ENCODE measurements around the gene PPP1R16B. TPM values are rescaled to one million over a fixed set of nuclear protein-coding genes. Genes with fewer than 3 reads are reported as not detected.

The PPP1R16B gene
- total and polyA plus RNA-seq, 4 donors: 2.6 to 15.0 (median 7.1) TPM

- TF ChIP-seq, protein P1, sequence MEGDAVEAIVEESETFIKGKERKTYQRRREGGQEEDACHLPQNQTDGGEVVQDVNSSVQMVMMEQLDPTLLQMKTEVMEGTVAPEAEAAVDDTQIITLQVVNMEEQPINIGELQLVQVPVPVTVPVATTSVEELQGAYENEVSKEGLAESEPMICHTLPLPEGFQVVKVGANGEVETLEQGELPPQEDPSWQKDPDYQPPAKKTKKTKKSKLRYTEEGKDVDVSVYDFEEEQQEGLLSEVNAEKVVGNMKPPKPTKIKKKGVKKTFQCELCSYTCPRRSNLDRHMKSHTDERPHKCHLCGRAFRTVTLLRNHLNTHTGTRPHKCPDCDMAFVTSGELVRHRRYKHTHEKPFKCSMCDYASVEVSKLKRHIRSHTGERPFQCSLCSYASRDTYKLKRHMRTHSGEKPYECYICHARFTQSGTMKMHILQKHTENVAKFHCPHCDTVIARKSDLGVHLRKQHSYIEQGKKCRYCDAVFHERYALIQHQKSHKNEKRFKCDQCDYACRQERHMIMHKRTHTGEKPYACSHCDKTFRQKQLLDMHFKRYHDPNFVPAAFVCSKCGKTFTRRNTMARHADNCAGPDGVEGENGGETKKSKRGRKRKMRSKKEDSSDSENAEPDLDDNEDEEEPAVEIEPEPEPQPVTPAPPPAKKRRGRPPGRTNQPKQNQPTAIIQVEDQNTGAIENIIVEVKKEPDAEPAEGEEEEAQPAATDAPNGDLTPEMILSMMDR (IDR thresholded peaks at IDR 0.05; ENCODE audit: control extremely low read depth, extremely low read depth): no peak
- H3K36me3 ChIP-seq (ENCODE audit: control insufficient read depth in 4 of 4, insufficient read depth in 4 of 4, low read length in 4 of 4): no peaks in the 10 kb centered on the region
- peaks cover 0 to 6% (median 0%) of the 10 kb centered on the region in 5 donors for H3K4me1 ChIP-seq (ENCODE audit: control insufficient read depth in 5 of 5, insufficient read depth in 5 of 5, low read length in 5 of 5)
Measured at GRCh38 chr20:38842026-38842425, 36.5 kb downstream of the PPP1R16B start.

GRCh38 chr20:38842558-38842981 lies 37.1 kb downstream of the PPP1R16B start:
- Histone ChIP-seq H3K4me1 (ENCODE audit: control insufficient read depth in 5 of 5, insufficient read depth in 5 of 5, low read length in 5 of 5) (peaks cover 0 to 6% (median 0%) of the 10 kb centered on the region in 5 donors), H3K9me3 (ENCODE audit: control insufficient read depth in 4 of 4, insufficient read depth in 3 of 4, low read length in 3 of 4) (peaks cover 0 to 3% (median 0%) of the 10 kb centered on the region in 4 donors), H3K9ac (ENCODE audit: insufficient read depth in 1 of 2, low read length in 2 of 2) (no peak overlapping the region), H3K27ac (ENCODE audit: low read depth in 1 of 2, low read length in 1 of 2) (no peak overlapping the region), H3K27me3 (ENCODE audit: control insufficient read depth in 3 of 3, insufficient read depth in 3 of 3, low read length in 2 of 3) (peaks cover 0 to 3% (median 0%) of the 10 kb centered on the region in 3 donors), H3K36me3 (ENCODE audit: control insufficient read depth in 4 of 4, insufficient read depth in 4 of 4, low read length in 4 of 4) (no peaks in the 10 kb centered on the region), H3K4me3 (no peak overlapping the region)
- TF ChIP-seq, protein P1 (IDR thresholded peaks at IDR 0.05; ENCODE audit: control extremely low read depth, extremely low read depth): no peak
- WGBS, 2 donors: 29 to 30% methylated on average over 1 of the region's 1 CpG
- no peak for DNase-seq
- ATAC-seq (ENCODE audit: insufficient read depth, low FRiP score): no peak

More at GRCh38 chr20:38842026-38842425, 36.5 kb downstream of the PPP1R16B start:
- ATAC-seq (ENCODE audit: insufficient read depth, low FRiP score) (no peak), DNase-seq (no peak)
- Histone ChIP-seq H3K27me3 (ENCODE audit: control insufficient read depth in 3 of 3, insufficient read depth in 3 of 3, low read length in 2 of 3) (peaks cover 0 to 3% (median 0%) of the 10 kb centered on the region in 3 donors), H3K4me3 (no peak overlapping the region), H3K27ac (ENCODE audit: low read depth in 1 of 2, low read length in 1 of 2) (no peak overlapping the region), H3K9ac (ENCODE audit: insufficient read depth in 1 of 2, low read length in 2 of 2) (no peak overlapping the region), H3K9me3 (ENCODE audit: control insufficient read depth in 4 of 4, insufficient read depth in 3 of 4, low read length in 3 of 4) (peaks cover 0 to 3% (median 0%) of the 10 kb centered on the region in 4 donors)
- 35 to 45% methylated on average over 1 of the region's 1 CpG for WGBS, 2 donors

DNA sequence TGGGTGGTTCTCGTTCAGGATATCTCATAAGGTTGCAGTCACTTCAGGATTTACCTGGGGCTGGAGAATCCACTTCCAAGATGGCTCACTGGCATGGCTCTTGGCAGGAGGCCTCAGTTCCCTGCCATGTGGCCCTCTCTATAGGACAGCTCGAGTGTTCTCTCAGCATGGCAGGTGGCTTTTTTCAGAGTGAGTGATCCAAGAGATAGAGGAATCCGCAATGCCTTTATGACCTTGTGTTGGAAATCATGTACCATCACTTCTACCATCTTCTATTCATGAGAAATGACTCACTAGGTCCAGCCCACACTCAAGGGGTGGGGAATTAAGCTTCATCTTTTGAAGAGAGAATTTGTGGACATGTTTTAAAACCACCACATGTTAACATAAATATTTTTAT lies 37.8 kb downstream of the PPP1R16B start:
- DNase-seq (no peak), ATAC-seq (ENCODE audit: insufficient read depth, low FRiP score) (no peak)
- no peak overlapping the region for H3K4me3 ChIP-seq
- peaks cover 0 to 6% (median 0%) of the 10 kb centered on the region in 5 donors for H3K4me1 ChIP-seq (ENCODE audit: control insufficient read depth in 5 of 5, insufficient read depth in 5 of 5, low read length in 5 of 5)
- WGBS, 2 donors: 78 to 84% methylated on average over 3 of the region's 3 CpGs
- H3K36me3 ChIP-seq (ENCODE audit: control insufficient read depth in 4 of 4, insufficient read depth in 4 of 4, low read length in 4 of 4): no peaks in the 10 kb centered on the region
- H3K27ac ChIP-seq (ENCODE audit: low read depth in 1 of 2, low read length in 1 of 2): no peak overlapping the region
- H3K9me3 ChIP-seq (ENCODE audit: control insufficient read depth in 4 of 4, insufficient read depth in 3 of 4, low read length in 3 of 4): peaks cover 0 to 3% (median 0%) of the 10 kb centered on the region in 4 donors
- peaks cover 0 to 3% (median 0%) of the 10 kb centered on the region in 3 donors for H3K27me3 ChIP-seq (ENCODE audit: control insufficient read depth in 3 of 3, insufficient read depth in 3 of 3, low read length in 2 of 3)
- H3K9ac ChIP-seq (ENCODE audit: insufficient read depth in 1 of 2, low read length in 2 of 2): no peak overlapping the region
- TF ChIP-seq, protein P1 (IDR thresholded peaks at IDR 0.05; ENCODE audit: control extremely low read depth, extremely low read depth): no peak

DNA sequence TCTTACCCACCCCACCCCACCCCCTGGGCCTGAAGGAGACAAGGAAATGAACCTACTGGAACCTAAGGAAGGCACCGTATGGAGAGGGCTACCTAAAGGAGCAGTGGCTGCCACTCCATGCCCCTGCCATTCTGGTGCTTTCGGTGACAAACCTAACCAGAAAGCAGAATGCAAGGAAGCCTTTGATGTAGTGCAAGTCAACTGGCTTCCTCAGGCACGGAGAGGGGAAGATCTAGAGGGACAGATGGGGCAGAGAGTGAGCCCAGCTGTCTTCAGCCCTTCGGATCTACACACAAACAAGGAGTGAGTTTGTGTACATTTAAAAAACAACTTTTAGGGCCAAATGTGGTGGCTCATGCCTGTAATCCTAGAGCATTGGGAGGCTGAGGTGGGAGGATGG lies 39.5 kb downstream of the PPP1R16B start:
- H3K4me3 ChIP-seq: no peak overlapping the region
- WGBS, 2 donors: 77 to 91% methylated on average over 4 of the region's 4 CpGs
- H3K27ac ChIP-seq (ENCODE audit: low read depth in 1 of 2, low read length in 1 of 2): no peak overlapping the region
- H3K4me1 ChIP-seq (ENCODE audit: control insufficient read depth in 5 of 5, insufficient read depth in 5 of 5, low read length in 5 of 5): peaks cover 0 to 5% (median 0%) of the 10 kb centered on the region in 5 donors
- H3K9me3 ChIP-seq (ENCODE audit: control insufficient read depth in 4 of 4, insufficient read depth in 3 of 4, low read length in 3 of 4): peaks cover 0 to under 1% (median 0%) of the 10 kb centered on the region in 4 donors
- ATAC-seq (ENCODE audit: insufficient read depth, low FRiP score) (no peak), DNase-seq (no peak)
- peaks cover 0 to 3% (median 0%) of the 10 kb centered on the region in 3 donors for H3K27me3 ChIP-seq (ENCODE audit: control insufficient read depth in 3 of 3, insufficient read depth in 3 of 3, low read length in 2 of 3)
- TF ChIP-seq, protein P1 (IDR thresholded peaks at IDR 0.05; ENCODE audit: control extremely low read depth, extremely low read depth): no peak
- no peaks in the 10 kb centered on the region for H3K36me3 ChIP-seq (ENCODE audit: control insufficient read depth in 4 of 4, insufficient read depth in 4 of 4, low read length in 4 of 4)
- no peak overlapping the region for H3K9ac ChIP-seq (ENCODE audit: insufficient read depth in 1 of 2, low read length in 2 of 2)

Measured in lung (tissue), 12 donors.